Thoracic aorta (tissue), 2 donors: Measurements from ENCODE around the gene NCSTN. TPM values are rescaled to one million over a fixed set of nuclear protein-coding genes. Genes with fewer than 3 reads are reported as not detected.

Source experiments
- ATAC-seq: fragments of 150-250 bp; one replicate; pipeline ENCODE4 v1.8.0; 2017; ENCODE audit warnings: low read depth; ENCODE audit not compliant: insufficient number of reproducible peaks, low FRiP score
- DNase-seq: peaks from one replicate; pipeline ENCODE4 v3.0.0-alpha.2; 2020; ENCODE audit warnings: low spot score
- H3K27ac ChIP-seq, 2 donors: fragments of 200-600 bp; sonication (generic); 1 replicate in 1 of 2; 2 replicates in 1 of 2; pipeline ENCODE4 v1.5.1; 2016; ENCODE audit warnings: mild to moderate bottlenecking in 2 of 2, moderate library complexity in 2 of 2
- H3K27me3 ChIP-seq: fragments of 200-600 bp; sonication (generic); replicated peaks from 2 replicates; pipeline ENCODE4 v1.6.0; 2016; ENCODE audit warnings: mild to moderate bottlenecking; ENCODE audit not compliant: insufficient read depth
- H3K36me3 ChIP-seq: fragments of 200-600 bp; sonication (generic); one replicate; pipeline ENCODE4 v1.5.1; 2016
- H3K4me1 ChIP-seq, 2 donors: fragments of 200-600 bp; sonication (generic); 1 replicate in 1 of 2; 2 replicates in 1 of 2; pipeline versions ENCODE4 v1.5.1 to v1.6.0; 2016; ENCODE audit warnings: low read depth in 2 of 2, mild to moderate bottlenecking in 1 of 2; ENCODE audit not compliant: control insufficient read depth in 1 of 2
- H3K4me3 ChIP-seq: fragments of 200-600 bp; sonication (generic); 2 replicates; pipeline ENCODE4 v1.5.1; 2016; ENCODE audit warnings: mild to moderate bottlenecking
- H3K9me3 ChIP-seq: fragments of 200-600 bp; sonication (generic); 2 replicates; pipeline ENCODE4 v1.5.1; 2016
- total RNA-seq, 2 donors: library from RNA; depleted of rRNA; stranded (reverse); fragments of >200 nt; gene quantifications; one replicate each; pipeline versions ENCODE4 v1.1.0 to v1.2.3, GENCODE V29; 2016
- TF ChIP-seq, protein P1 (sequence below): fragments of 200-600 bp; sonication (generic); IDR thresholded peaks from one replicate; pipeline ENCODE4 v1.5.1; 2019; ENCODE audit warnings: antibody characterized with exemption

NCSTN gene
- total RNA-seq, 2 donors from 2014 or later: 49.4 to 67.1 TPM

DNA sequence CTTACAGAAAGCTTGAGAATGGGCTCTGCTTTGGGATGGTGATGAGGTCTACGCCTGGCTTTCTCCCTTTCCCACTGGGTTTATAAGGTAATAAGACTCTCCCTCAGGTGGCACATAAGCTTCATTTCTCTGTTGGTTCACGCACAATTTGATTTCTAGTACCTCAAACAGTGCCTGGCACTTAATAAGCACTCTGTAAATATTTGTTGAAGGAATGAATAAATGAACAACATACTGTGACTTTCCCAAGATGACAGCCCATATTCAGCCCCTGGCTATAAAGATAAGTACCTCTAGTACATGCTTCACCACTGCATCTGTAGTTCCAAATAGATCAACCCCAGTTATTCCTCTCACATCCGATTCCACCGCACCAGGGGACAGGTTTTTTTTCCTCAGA, 17.9 kb upstream of the NCSTN start:
- no peak overlapping the region for H3K4me3 ChIP-seq
- H3K9me3 ChIP-seq: no peaks in the 10 kb centered on the region
- no peak overlapping the region for H3K27ac ChIP-seq
- no peak for DNase-seq
- TF ChIP-seq, protein P1, sequence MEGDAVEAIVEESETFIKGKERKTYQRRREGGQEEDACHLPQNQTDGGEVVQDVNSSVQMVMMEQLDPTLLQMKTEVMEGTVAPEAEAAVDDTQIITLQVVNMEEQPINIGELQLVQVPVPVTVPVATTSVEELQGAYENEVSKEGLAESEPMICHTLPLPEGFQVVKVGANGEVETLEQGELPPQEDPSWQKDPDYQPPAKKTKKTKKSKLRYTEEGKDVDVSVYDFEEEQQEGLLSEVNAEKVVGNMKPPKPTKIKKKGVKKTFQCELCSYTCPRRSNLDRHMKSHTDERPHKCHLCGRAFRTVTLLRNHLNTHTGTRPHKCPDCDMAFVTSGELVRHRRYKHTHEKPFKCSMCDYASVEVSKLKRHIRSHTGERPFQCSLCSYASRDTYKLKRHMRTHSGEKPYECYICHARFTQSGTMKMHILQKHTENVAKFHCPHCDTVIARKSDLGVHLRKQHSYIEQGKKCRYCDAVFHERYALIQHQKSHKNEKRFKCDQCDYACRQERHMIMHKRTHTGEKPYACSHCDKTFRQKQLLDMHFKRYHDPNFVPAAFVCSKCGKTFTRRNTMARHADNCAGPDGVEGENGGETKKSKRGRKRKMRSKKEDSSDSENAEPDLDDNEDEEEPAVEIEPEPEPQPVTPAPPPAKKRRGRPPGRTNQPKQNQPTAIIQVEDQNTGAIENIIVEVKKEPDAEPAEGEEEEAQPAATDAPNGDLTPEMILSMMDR: no peak
- H3K36me3 ChIP-seq: peaks cover 56% of the 10 kb centered on the region
- no peak for ATAC-seq
- H3K4me1 ChIP-seq: no peaks in the 10 kb centered on the region
- no peaks in the 10 kb centered on the region for H3K27me3 ChIP-seq

DNA sequence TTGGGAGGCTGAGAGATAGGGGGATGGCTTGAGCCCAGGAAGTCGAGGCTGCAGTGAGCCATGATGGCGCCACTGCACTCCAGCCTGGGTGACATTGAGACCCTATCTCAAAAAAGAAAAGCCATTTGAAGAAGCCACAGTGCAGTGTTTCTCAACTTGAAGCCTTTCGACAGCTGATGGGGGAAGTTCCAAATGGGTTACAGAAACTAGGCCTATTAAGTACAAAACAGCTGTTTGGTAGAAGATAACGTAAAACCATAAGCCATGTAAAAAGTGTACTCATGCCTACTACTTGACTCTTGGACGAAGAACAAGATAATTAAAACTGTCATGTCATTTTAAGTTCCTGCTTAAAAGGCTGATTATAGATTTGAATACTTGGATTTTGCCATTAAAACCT, 16.8 kb upstream of the NCSTN start:
- Histone ChIP-seq H3K4me1 (no peaks in the 10 kb centered on the region), H3K4me3 (no peak overlapping the region), H3K9me3 (no peaks in the 10 kb centered on the region), H3K27me3 (no peaks in the 10 kb centered on the region), H3K36me3 (peaks cover 66% of the 10 kb centered on the region), H3K27ac (no peak overlapping the region)
- ATAC-seq (no peak), DNase-seq (no peak)
- TF ChIP-seq, protein P1: no peak

GRCh38 chr1:160328184-160328583, 15.0 kb upstream of the NCSTN start:
- no peak overlapping the region for H3K4me3 ChIP-seq
- DNase-seq (no peak), ATAC-seq (no peak)
- H3K36me3 ChIP-seq: peaks cover 77% of the 10 kb centered on the region
- TF ChIP-seq, protein P1: no peak
- no peaks in the 10 kb centered on the region for H3K9me3 ChIP-seq
- H3K4me1 ChIP-seq: no peaks in the 10 kb centered on the region
- no peaks in the 10 kb centered on the region for H3K27me3 ChIP-seq
- H3K27ac ChIP-seq: no peak overlapping the region

- Histone ChIP-seq H3K27ac (no peak overlapping the region), H3K4me3 (no peak overlapping the region), H3K36me3 (peaks cover 79% of the 10 kb centered on the region), H3K4me1 (no peaks in the 10 kb centered on the region), H3K9me3 (no peaks in the 10 kb centered on the region), H3K27me3 (no peaks in the 10 kb centered on the region)
- TF ChIP-seq, protein P1: no peak
- DNase-seq (no peak), ATAC-seq (no peak)
Measured at GRCh38 chr1:160330119-160330518, 13.1 kb upstream of the NCSTN start.

DNA sequence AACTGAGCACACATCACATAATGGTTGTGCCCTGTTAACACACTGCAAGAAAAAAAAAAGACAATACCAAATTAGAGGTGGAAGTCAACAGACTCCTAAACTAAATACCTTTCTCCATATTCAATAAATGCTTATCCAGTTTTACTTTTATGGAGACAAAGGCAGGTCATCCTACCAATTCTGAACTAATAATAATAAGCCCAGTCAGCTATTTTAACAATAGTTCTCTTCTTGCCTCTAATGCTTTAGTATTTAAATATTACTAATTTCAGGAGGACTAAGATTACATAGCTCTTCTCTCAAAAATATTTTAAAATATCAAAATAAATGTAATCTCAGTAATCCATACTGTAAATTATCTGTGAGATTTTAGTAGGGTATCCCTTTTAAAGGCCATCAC, 10.7 kb upstream of the NCSTN start:
- TF ChIP-seq, protein P1: no peak
- no peak overlapping the region for H3K4me3 ChIP-seq
- no peak overlapping the region for H3K27ac ChIP-seq
- H3K4me1 ChIP-seq: no peaks in the 10 kb centered on the region
- DNase-seq (no peak), ATAC-seq (no peak)
- no peaks in the 10 kb centered on the region for H3K27me3 ChIP-seq
- H3K36me3 ChIP-seq: peaks cover 65% of the 10 kb centered on the region
- no peaks in the 10 kb centered on the region for H3K9me3 ChIP-seq
